ENCODE data around the gene UBE2G1.
"Not testable (repeated sequence)": the region's sequence is repeated elsewhere in the genome, so short reads cannot be mapped to it uniquely, and the experiment has no call there.

The UBE2G1 gene

DNA sequence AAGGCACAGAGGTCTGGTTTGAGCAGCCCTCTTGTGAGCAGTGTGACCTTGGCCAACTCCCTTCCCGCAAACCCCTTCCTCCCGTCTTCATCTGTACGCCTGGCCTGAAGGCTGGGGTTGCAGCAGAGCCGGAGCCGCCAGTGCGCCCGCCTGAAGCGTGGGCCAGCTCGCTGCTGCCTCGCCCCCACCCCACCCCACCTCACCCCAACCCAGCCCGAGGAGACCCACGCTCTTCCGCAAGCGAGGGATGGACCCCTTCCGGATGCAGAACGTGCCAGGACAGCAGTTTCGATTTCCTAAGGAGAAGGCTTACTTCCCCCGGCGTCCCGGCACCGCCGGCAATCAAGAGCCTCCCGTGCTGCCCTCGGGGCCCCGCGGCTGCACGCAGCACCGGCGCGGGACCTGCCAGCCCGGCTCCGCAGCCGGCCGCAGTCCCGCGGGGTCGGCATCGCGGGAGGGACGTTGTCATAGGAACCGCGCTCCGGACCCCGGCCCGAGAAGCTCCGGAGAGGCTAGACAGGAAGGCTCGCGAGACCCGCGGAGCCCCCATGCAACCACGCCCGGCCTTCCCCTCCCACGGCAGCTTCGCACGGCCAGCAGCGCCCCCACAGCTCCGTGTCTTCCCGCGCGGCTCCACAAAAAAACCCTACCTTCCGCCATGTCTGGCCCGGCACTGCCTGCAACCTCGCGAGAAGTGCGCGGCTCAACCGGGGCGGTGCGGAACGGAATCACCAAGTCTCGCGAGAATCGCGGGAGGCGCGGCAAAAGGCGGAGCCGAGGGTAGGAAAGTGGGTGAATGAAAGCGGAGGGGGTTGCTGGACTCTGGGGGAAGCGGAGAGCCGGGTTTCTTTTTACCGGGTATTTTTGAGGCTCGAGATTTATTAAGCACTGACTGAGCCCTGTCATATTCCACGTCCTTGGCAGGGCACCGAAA is 102.9 kb downstream of the UBE2G1 start, which contains the start of gene ANKFY1:
Gene ANKFY1 (minus strand): TSS at position 698 of the 934 bp plus-strand sequence. CDS start 38 bp downstream, at position 660.
- peak; percentile 93 to 99 (median 98) for DNase-seq
- intact Hi-C loops (cut with DNase I) = loop anchor here (2.0 to 5.0 kb wide), 3 partner anchors 39 to 103 kb away; partner anchors contain the start of gene UBE2G1

DNA sequence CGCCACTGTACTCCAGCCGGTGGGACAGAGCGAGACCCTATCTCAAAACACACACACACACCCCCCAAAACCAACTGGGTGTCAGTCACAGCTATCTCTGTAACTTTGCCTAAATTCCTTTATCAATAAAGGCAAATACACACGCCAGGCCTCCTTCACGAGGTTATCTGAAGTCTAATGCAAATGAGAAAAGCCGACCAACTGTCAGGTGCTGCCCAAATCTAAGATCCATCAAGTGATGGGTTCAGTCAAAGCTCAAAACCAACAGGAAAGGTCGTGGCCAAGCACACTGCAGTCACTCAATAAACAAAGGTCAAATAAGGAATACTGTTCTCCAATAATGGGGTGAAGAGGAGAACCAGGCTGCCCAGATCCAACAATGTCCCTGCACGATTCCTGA is 103.8 kb downstream of the UBE2G1 start:
- intact Hi-C loops (cut with DNase I) = loop anchor here (2.0 to 5.0 kb wide), 3 partner anchors 40 to 104 kb away; partner anchors contain the start of gene UBE2G1
- no peak for DNase-seq

DNA sequence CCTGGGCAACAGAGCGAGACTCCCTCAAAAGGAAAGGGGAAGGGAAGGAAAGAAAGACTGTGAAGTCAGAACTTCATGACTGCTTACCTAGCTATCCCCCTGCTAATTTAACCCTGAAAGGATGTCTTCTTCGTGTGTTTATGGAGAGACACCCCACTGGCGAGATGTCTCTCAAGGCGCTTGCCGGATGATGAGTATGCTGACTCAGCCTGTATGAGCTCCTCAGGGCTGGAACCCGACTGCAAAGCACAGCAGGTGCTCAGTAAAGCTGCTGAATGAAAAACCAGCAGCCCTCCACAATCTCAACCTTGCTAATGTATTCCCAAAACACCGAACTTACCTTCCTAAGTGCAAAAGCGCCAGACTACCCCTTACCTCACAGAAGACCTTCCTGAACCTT is 105.0 kb downstream of the UBE2G1 start:
- DNase-seq = no peak
- intact Hi-C loops (cut with DNase I) = loop anchor here (5.0 kb wide), 2 partner anchors 41 to 44 kb away; no protein-coding TSS in a partner anchor

DNA sequence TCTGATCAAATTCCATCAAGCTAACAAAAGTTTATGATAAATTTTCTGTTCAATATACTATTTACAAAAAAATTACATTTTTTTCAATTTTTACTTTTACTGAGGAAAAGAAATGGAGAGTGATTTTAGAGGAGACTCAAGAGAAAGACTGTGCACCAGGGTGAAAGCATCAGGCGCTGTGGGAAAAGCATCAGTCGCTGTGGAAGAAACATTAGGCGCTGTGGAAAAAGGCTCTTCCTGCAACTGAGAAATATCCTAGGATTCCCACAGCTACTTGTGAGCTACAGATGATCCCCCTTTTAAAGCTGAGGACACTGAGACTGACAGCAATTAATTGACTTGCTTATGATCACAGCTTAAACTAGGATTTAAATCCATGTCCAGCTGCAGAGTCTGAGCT is 107.6 kb downstream of the UBE2G1 start:
- intact Hi-C loops (cut with DNase I) = no loop called here
- no peak for DNase-seq

DNA sequence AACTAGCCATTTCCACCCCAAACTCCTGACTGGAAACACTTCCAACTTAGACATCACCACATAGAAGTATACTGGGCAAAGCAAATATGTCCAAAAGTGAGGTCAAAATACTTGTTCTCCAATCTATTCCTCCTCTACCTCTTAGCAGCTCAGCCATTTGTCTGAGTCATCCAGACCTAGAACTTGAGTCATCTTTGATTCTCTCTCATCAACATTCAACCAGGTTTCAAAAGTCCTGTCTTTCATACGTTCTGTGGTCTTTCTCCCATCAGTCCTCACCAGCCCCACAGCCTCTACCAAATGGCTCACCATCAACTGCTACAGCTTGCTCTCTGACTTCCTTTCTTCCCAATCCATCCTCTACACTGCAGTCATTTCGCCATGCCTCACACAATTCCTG is 109.5 kb downstream of the UBE2G1 start:
- no peak for DNase-seq
- intact Hi-C loops (cut with DNase I) = no loop called here

DNA sequence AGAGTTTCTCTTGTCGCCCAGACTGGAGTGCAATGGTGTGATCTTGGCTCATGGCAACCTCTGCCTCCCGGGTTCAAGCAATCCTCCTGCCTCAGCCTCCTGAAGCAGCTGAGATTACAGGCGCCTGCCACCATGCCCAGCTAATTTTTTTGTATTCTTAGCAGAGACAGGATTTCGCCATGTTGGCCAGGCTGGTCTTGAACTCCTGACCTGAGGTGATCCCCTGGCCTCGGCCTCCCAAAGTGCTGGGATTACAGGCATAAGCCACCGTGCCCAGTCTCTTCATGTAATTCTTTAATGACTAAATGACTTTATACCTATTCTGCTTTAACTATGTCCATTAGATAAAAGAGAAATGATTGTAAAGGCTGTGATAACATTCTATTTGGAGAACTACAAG is 111.2 kb downstream of the UBE2G1 start:
- intact Hi-C loops (cut with DNase I); DNase-seq: not testable (repeated sequence)

DNA sequence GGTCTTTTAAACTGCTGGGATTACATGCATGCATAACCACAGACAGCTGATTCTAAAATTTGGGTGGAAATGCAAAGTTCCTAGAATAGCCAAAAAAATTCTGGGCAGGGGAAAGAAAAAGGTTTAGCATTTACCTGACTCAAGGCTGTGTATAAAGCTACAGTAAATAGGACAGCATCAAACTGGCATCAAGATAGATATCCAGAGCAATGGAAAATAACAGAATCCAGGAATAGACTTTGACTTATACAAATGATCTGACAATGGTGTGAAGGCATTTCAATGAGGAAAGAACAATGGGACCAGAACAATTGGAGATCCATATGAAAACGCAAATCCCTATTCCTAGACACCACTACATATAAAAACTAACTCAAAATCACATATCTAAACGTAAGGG is 115.6 kb downstream of the UBE2G1 start:
- intact Hi-C loops (cut with DNase I) = no loop called here
- DNase-seq = no peak

DNA sequence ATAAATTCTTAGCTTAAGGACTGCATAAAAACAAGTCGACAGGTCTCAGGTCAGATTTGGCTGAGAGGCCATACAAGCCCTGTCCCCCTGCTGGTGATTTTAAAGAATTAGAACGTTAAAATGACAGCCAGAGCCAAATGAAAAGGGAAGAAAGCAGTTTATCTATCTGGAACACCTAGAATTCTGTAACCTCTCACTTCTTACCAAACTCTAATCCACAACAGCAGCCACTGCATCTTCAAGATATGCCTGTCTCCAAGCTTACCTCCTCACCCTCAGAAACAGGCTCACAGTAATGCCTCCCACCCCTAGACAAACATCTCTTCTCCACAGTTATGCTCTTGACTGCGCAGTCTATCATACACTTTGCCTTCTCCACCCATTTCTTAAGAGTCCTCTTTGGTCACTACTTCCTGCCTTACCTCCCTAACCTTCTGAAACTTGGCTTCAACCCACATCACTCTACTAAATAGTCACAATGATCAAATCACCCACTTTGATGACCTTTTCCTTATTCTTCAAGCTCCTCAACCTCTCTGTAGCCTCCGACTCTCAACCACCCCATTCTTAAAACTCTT is 116.9 kb downstream of the UBE2G1 start:
- no peak for DNase-seq
- intact Hi-C loops (cut with DNase I) = no loop called here

DNA sequence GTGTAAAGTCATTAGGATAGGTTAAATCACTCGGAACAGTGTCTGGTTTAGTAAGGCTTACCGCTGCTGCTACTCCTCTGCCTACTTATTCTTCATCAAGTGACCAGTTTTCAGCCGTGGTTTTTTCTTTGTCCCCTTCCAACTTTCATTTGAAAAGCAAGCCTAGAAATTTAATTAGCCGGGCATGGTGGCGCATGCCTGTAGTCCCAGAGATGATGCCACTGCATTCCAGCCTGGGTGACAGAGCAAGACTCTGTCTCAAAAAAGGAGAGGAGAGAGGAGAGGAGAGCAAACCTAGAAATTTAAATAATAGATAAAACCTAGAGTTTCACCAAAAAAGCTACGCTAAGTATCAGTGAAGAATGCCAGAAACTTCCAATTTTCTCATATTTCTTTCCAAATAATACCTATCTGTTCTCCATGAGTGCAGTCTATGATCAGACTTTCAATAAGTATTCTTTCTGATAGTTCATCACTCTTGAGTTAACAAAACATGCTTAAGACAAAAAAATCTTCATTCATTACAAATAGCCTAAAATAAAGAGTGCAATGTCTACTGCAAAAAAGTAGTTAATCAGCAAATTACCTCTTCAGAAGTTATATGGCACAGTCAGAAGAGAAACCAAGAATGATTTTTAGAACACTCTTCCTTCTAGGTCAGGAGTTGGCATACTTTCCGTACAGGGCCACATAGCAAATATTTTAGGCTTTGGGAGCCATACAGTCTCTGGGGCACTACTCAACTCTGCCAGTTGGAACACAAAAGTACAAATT is 117.8 kb downstream of the UBE2G1 start:
- intact Hi-C loops (cut with DNase I) = no loop called here
- DNase-seq = no peak

DNA sequence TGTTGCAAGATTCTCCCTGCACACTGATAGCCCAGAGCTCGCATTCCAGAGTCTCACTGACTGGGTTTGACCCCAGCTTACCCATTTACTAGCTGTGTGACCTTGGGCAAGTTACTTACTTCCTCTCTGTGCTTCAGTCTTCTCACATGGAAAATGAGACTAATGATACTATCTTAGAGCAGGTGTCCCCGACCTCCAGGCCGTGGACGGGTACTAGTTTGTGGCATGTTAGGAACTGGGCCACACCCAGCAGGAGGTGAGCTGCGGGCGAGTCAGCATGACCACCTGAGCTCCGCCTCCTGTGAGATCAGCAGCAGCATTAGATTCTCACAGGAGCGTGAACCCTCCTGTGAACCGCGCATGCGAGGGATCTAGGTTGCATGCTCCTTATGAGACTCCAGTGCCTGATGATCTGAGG is 118.5 kb downstream of the UBE2G1 start:
- intact Hi-C loops (cut with DNase I) = no loop called here
- DNase-seq = no peak

DNA sequence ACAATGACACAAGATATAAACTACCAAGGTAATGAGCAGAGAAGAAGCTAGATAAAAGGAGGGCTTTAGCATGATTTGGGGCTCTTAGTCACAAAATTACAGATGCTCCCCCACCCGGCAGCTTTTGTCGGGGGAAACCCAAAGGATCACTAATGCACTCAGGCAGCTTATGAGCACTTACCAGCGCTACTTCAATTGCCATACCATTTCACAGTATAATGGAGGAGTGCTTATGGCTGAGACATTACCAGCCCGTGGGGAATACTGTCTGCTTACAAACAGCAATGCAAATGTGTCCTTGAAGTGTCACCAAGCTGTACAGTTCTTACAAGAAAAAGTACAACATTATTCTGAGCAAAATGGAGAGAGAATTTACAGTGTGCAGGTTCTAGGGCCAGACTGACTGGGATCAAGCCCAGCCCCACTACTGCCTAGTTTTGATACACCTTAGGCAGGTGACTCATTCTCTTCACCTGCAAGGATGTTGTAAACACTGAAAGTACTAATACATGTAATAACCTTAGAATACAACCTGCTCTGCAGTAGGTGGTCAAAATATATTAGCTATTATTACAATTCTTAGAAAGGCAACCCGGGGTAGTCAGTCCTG is 119.0 kb downstream of the UBE2G1 start:
- no peak for DNase-seq

DNA sequence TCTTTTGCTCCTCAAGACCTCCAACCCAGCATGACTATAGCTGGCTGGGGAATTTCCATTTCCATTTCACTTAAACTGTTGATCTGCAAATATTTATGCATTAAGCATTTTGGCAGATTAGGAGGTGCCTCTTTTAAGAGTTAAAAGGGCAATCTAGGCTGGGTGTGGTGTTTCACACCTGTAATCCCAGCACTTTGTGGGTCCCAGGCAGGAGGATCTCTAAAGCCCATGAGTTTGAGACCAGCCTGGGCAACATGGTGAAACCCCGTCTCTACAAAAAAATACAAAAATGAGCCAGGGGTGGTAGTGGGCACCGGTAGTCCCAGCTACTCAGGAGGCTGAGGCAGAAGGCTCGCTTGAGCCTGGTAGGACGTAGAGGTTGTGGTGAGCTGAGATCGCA is 119.8 kb downstream of the UBE2G1 start:
- intact Hi-C loops (cut with DNase I) = no loop called here
- DNase-seq = no peak

More for the DNA sequence above, 119.0 kb downstream of the UBE2G1 start:
- intact Hi-C loops (cut with DNase I) = no loop called here

DNA sequence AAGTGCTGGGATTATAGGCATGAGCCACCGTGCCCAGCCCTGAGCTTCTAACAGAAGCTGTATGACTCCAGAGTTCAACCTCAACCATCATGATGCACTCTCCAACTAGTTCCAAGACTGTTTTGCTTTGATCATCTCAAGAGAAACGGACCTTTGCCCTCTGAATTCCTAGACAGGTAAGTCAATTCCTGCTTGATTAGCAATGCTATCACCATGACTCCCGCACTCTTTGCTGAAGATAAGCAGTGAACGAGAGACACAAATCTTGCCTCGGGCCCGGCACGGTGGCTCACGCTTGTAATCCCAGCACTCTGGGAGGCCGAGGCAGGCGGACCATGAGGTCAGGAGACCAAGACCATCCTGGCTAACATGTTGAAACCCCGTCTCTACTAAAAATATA is 124.9 kb downstream of the UBE2G1 start:
- DNase-seq = no peak
- intact Hi-C loops (cut with DNase I) = no loop called here

DNA sequence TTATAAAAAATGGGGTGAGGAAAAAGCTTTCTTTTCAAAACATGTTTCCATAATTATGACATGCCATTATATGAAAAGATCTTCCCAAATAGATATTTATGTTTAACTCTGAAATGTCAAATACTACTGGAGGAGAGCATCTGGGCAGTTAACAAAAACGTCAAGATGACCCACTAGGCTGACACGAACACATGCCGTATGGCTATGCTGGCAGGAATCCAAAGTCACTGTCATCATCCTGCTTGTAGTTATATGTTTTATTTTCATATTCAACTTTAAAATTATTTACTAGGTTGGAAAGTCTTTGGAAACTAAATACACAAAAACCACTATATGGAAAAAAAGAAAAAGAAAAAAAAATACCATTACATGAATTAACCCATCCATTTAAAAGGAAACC is 130.0 kb downstream of the UBE2G1 start:
- no peak for DNase-seq
- intact Hi-C loops (cut with DNase I) = no loop called here

DNA sequence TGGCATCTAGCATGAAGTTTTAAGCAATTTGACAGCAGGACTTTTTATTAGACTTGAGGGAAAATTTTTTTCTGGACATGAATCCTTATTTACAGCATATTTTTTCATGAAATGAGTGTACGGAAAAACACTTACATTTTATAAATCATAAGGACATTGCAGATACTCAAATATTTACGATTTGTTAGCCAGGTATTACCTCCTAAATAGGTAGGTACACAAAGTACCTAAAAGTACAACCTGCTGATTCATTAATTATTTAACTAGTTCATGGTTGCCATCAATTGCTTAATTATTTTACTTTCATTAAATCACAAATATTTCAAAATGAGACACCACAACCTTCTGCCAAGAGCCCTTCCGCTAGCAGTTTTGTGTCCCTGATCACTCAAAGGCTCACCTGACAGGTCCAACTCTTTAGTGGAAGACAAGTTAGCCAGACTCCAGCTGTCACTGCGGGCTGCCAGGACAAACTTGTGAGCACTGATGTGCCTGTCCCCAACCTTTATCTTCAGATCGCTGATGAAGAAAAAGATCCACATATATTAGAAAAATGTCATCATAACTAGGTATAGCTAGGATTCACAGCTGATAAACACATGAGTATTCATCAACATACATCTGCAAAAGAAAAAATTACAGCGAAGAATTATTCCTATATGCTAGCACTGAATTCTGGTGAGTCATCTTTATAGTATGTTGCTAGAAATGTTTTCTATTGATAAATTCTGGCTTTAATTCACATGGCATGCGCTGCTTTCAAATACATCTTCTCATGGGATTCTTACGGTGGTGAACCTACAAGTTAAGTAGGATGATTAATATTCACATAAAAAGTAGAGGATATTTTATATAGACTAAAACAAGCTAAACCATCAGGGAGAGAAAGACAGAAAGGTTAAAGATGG is 130.8 kb downstream of the UBE2G1 start:
- intact Hi-C loops (cut with DNase I) = no loop called here

DNA sequence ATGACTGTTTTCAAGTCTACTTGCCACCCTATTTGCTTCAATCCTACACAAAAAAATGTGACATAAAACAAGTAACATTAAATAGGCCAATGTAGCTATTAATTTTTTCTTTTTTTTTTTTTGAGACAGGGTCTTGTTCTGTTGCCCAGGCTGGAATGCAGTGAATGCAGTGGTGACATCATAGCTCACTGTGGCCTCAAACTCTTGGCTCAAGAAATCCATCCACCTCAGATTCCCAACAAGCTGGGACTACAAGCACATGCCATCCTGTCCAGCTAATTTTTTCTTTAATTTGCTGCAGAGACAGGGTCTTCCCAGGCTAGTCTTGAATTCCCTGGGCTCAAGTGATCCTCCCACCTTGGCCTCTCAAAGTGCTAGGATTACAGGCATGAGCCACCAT is 132.1 kb downstream of the UBE2G1 start:
- intact Hi-C loops (cut with DNase I) = no loop called here
- DNase-seq = no peak

More for the DNA sequence above, 130.8 kb downstream of the UBE2G1 start:
- DNase-seq = no peak

DNA sequence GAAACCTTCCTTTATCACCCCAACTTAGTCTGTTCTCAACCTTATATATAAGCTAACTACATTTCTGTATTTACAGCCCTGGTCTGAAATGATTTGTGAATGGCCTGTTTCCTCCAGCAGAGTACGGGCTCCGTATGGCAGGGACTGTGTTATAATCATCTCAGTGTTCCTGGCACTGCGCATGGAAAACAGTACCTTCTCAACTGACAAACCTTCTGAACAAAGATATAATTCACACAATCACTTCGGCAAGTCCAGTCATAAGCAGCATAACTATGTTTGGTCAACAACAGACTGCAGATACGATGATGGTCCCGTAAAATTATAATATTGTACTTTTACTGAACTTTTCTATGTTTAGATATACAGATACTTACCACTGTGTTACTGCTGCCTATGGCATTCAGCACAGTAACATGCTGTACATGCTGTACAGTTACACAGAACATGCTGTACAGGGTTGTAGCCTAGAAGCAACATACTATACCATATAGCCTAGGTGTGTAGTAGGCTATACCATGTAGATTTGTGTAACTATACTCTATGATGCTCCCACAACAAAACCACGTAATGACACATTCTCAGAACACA is 132.7 kb downstream of the UBE2G1 start:
- no peak for DNase-seq
- intact Hi-C loops (cut with DNase I) = no loop called here

DNA sequence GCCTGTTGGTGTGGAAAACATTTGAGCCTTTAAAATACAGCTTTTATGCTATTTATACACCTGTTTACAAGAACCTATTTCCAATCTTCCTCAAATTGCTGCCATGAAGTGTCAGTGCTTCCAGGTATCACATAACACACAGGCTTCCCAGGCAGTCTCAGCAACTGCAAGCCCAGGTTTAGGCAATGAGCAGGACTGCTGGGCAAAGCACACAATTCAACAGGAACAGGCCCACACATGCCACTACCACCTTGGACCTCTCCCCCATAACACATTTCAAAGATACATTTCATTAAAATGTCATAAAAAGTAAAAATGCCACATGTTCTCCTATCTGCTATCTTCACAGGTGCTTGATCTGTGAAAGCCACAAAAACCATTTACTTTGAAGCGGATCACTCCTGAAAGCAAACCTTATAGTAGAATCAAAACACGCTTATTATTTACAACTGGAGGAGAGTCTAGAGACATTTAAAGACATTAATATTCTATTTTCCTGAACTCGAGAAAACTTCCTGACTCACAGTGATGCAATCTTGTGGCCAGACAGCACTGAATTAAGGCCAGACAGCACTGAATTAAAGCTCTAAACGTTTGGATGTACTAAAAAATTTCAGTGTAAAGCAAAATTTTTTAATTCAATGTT is 134.2 kb downstream of the UBE2G1 start:
- DNase-seq = no peak
- intact Hi-C loops (cut with DNase I) = no loop called here

All from posterior cingulate gyrus (tissue), 11 donors.